H1 (cell line): ENCODE data around the gene FAM186B. TPM values are rescaled to one million over a fixed set of nuclear protein-coding genes. Genes with fewer than 3 reads are reported as not detected.

Source experiments
- RFX5 ChIP-seq: IDR thresholded peaks from 2 replicates; pipeline ENCODE4 v1.6.1; 2011; ENCODE audit warnings: low read depth, low read length, improper control_type of control experiment, borderline replicate concordance
- TBP ChIP-seq: IDR thresholded peaks from 2 replicates; pipeline ENCODE4 v1.6.1; 2011; ENCODE audit warnings: low read depth, low read length, improper control_type of control experiment
- polyA plus RNA-seq, 7 experiments: library from polyadenylated mRNA; depleted of rRNA in 3 of 7; stranded (reverse) in 5 of 7; unstranded in 2 of 7; fragments of >200 nt in 5 of 7; fragments of 200-250 nt in 2 of 7; gene quantifications; 1 replicate in 5 of 7; 2 replicates in 1 of 7; 4 replicates in 1 of 7; pipeline versions ENCODE4 v1.2.1 to v1.2.3, GENCODE V29; 2011 to 2013; ENCODE audit warnings: missing spikeins in 2 of 7, mixed read lengths in 2 of 7
- total RNA-seq: library from RNA; stranded (reverse); fragmentation: NEBNext Ultra II Directional; extraction: Animal tissue kit (Norgen Biotek cat#: 25700); gene quantifications from 2 replicates; pipeline ENCODE4 v1.2.1, GENCODE V29; 2021
- TF ChIP-seq, protein P1 (sequence below), 3 experiments: IDR thresholded peaks; 1 replicate in 2 of 3; 2 replicates in 1 of 3; pipeline versions ENCODE4 v1.5.1 to v1.6.1; 2011; ENCODE audit warnings: low read length in 3 of 3, mild to moderate bottlenecking in 3 of 3, inconsistent platforms in 2 of 3, low read depth in 1 of 3, moderate library complexity in 1 of 3; ENCODE audit not compliant: insufficient read depth in 1 of 3; ENCODE audit errors: control extremely low read depth in 1 of 3

The FAM186B gene
- total and polyA plus RNA-seq, 2 of the 8 experiments (the other 6 are each of a cell fraction or from before 2014, with no cell fraction given) = 0.12 to 0.73 TPM

DNA sequence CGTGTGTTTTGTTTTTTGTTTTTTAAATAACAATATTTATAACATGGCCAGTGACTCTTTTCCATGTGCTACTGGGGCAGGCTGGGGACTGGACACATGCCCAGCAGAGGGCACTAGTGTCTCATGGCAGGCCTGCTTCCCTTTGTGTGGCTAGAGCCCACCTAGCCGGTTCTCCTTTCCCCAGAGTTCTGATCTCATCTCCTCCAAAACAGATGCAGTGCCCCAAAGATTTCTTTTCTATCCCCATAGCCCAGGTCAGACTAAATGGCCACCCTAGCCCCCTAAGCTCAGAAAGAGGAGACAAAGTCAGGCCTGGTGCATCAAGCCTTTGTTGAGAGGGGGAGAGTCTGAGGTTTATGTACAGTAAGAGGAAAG is 39.2 kb upstream of the FAM186B start (continued):
- TF ChIP-seq TBP (no peak), RFX5 (no peak)
- TF ChIP-seq, protein P1, sequence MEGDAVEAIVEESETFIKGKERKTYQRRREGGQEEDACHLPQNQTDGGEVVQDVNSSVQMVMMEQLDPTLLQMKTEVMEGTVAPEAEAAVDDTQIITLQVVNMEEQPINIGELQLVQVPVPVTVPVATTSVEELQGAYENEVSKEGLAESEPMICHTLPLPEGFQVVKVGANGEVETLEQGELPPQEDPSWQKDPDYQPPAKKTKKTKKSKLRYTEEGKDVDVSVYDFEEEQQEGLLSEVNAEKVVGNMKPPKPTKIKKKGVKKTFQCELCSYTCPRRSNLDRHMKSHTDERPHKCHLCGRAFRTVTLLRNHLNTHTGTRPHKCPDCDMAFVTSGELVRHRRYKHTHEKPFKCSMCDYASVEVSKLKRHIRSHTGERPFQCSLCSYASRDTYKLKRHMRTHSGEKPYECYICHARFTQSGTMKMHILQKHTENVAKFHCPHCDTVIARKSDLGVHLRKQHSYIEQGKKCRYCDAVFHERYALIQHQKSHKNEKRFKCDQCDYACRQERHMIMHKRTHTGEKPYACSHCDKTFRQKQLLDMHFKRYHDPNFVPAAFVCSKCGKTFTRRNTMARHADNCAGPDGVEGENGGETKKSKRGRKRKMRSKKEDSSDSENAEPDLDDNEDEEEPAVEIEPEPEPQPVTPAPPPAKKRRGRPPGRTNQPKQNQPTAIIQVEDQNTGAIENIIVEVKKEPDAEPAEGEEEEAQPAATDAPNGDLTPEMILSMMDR (IDR thresholded peaks at IDR 0.05; ENCODE audit: control extremely low read depth in 1 of 3, insufficient read depth in 1 of 3, low read depth in 1 of 3, low read length in 3 of 3) = peak; percentile 87 to 93 (median 89)
